PFSK-1 (cell line): ENCODE data around the gene GPATCH2.

Experiments
- POLR2AphosphoS5 ChIP-seq: IDR thresholded peaks from 2 replicates; pipeline ENCODE4 v1.6.1; 2012; ENCODE audit warnings: low read depth, mild to moderate bottlenecking, control low read depth, low read length, moderate library complexity
- REST ChIP-seq, 2 experiments: IDR thresholded peaks; 2 replicates each; pipeline versions ENCODE4 v1.6.1 to v1.8.0; 2011 to 2012; ENCODE audit warnings: low read depth in 2 of 2, low read length in 2 of 2, control low read depth in 1 of 2, inconsistent platforms in 1 of 2, mild to moderate bottlenecking in 1 of 2, moderate library complexity in 1 of 2; ENCODE audit not compliant: insufficient read depth in 1 of 2
- TAF1 ChIP-seq: IDR thresholded peaks from 2 replicates; pipeline ENCODE4 v1.6.1; 2012; ENCODE audit warnings: low read length, control low read depth, borderline replicate concordance; ENCODE audit not compliant: insufficient read depth

GRCh38 chr1:217568200-217568599 lies 62.7 kb downstream of the GPATCH2 start:
- TF ChIP-seq POLR2AphosphoS5 (no peak), TAF1 (no peak), REST (IDR thresholded peaks at IDR 0.05; ENCODE audit: insufficient read depth in 1 of 2, low read depth in 2 of 2, low read length in 2 of 2) (no peak)
